ENCODE data around the gene ANP32A. TPM values are rescaled to one million over a fixed set of nuclear protein-coding genes. Genes with fewer than 3 reads are reported as not detected.
A peak's percentile ranks its signal among the peaks of the same experiment; 100 is the strongest.

The ANP32A gene
- polyA plus RNA-seq, 10 donors = 155 to 212 (median 171) TPM

DNA sequence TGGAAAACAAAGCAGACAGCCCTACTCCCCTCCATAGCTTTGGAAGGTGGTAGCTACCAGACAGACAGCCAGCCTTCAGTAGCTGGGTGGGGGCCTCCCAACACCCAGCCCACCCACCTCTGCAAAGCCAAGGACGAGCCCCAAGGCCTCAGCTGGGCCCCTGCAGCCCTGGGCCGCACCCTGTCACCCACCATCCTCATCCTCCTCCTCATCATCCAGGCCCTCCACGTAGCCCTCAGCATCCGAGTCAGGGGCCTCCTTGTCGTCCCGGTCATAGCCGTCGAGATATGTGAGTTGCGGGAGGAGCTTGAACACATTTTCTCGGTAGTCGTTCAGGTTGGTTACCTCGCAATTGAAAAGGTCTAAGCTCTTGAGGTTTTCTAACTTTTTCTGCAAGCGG, 36.5 kb downstream of the ANP32A start:
- no peak for DNase-seq

DNA sequence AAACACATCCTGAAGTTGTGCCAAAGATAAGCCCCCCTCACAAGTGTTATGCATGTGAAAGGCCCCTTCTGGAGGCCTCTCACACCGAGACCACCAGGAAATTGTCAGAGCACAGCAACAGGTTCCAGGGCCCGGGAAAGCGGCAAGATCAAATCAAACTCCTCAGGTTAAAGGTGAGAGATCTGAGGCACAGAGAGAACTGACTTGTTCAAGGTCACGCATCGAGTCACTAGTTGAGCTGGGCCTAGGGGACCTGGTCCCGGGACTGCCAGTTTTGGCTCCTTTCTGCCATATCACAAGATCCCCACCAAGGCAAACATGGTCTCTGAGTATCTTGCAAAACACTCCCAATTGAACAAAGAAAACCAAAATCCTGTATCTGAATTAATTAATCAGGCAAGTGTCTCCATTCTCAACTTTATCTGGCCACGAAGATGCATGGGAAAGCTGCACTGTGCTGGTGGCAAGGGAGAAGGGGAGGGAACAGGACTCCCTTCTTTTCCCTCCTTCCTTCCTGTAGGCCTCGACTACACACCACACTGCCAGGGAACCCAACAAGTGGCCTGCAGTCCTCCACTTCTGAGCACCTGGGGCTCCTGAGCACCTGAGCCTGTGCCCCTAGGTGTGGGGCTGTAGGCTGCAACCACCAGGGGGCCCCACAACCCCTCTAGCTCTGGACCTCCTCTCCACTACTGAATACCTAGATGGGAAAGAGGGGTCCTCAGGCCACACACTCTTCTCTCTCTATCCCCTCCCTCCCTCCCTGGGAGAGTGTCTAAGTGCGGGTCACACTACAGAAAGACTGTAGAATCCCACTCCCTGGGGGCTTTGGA, 37.3 kb downstream of the ANP32A start:
- no peak for DNase-seq

DNA sequence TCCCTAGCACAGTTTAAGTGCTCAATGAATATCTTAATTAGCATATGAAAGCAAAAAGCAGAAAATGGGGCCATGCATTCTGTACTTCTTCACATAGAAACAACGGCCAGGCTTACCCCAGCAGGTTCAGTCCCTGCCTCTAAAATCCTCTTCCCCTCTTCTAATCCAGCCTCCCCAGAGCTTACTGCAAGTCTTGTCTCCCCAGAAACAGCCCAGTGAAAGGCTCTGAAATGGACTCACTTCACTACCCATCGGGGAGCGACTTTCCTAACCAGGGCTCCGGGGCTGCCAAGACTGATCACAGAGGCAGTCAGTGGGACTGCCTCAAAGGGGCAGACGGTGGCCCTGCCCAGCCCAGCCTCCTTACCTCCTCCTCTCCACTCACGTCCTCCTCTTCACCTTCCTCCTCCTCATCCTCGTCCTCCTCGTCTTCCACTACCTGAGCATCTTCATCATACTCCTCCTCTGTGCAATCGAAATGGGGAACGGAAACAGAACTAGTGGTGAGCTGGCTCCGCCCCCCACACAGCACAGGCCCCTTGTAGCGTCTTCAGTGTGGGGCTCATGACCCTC, 38.0 kb downstream of the ANP32A start:
- DNase-seq = no peak

DNA sequence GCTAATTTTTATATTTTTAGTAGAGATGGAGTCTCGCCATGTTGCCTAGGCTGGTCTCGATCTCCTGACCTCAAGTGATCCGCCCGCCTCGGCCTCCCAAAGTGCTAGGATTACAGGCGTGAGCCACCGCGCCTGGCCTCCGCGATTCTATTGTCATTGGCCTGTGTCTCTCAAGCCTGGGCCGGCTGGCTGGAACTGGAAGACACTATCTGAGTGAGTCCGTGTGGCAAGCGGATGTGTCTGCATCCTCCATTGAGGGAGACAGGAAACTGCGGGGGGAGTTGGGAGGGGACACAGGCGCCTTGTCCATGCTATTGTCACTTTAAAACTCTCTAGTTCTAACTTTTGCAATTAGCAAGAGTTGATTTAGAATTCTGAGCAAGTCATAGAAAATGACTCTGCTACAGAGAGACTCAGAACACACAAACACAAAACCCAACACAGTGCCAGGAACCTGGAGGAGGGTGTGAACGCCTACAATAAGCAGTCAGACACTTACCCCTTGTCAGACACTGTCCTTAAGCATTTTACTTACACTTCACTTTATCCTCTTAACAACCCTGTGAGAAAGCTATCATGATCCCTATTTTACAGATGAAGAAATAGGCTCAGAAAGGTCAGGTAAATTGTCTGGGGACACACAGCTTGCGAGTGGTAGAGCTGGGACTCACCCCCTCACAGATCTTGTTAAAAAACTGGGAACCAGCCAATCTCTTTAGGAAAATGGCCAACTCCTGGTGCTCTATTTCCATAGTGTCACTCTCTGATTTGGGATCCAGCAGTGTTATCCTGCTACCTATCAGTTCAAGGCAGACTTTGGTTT, 38.7 kb downstream of the ANP32A start:
- DNase-seq = peak in 1 of 3 donors; percentile 61

DNA sequence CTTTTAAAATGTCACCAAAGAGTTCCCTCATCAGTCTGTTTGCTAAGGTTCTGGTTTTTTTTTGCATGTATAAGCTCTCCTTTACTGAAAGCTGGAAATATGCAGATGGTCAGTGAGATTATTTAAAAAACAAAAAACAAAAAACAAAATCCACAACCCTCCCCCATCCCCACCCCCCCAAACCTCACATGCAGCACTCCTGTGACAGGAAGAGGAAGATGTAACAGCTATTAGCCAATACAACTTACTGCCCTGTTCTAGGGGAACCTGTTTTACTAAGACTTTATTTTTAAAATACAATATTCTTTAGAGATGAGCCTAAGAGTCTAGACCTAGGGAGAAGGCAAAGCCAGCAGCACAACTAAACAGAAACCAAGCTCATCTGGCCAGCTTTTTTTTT, 39.5 kb downstream of the ANP32A start:
- DNase-seq = no peak

DNA sequence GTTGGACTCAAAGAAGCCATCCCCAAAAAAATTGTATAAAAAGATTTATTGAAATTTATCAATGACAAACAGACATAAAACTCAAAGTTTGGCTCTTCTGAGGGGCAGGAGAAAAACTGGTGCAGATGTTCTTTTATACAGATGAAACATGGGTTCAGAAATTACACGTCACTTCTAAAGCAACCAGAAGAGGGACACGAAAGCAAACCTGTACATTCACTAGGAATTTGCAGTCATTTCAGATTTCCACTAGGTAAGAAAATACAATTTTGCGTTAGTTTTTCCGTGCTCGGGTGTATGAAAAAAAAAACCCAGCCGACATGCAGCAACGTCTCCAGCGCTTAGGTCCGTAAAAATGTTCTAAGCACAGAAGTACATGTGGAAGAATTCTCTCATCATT, 41.8 kb downstream of the ANP32A start:
- no peak for DNase-seq

DNA sequence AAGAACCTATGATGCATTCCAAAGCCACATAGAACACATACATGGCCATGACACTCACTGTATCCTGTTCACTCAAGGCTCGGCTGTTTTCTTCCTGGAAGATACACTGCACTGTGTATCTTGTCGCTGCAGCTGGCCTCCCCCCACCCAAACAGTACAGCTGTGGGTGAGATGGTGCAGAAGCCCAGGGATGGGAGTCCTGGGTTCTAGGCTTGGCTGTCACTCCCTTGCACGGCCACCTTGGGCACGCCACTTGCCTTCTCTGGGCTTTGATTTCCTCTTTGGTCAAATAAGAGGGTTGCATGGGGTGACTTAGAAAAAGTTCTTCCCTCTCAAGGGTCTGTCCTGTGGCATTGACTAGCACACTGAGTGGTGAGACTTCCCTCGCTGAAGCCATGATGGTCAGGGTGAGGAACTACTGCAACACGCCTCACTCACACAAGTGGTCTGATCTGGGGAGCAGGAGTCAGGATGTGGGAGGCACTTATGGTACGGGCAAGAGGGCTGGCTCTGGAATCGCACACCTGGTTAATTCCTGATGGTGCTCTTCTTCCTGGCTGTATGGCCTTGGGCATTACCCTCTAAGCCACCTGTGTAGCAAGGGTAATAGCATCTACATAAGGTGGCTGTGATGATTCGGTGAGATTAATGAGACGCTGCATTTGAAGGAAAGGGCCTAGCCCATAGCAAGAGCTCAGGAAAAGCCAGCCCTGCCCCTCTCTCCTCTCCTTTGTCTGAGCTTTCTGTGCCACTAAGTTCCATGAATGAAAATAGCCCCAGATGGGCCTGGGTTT, 44.0 kb downstream of the ANP32A start:
- no peak for DNase-seq

DNA sequence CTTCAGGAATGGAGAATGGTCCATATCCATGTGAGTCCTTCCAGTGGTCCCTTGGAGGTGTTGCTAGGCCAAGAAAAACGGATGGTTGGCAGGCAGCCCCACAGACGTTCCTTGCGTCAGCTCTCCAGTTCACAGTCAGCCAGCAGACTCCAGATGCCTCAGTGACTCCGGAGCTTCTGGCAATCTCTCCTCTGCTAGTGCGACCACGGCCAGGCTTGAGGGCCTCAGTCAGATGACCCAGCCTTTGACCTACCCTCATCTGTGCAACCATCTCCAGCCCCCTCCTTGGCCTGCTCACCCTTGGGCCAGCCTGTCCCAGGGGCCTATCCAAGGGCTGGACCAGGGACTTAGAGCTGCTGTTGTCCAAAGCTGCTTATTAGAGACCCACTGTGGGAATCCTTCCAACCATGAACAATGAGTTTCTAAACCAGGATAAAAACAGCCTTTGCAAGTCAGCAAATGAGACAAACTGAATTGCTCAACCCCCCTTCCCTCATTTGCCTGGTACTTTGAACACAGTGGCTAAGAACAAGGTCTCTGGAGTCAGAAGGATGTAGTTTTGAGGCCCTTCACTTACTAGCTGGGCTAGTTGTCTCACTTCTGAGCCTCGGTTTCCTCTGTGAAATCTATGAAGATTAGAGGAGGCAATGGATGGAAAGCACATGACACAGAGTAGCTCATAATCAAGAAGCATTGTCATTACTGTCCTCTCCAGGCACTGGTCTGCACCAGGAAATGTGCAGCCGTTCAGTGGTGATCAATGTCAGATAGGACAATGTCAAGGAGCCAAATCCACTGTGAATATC, 44.8 kb downstream of the ANP32A start:
- DNase-seq = peak; percentile 72 to 95 (median 89)

DNA sequence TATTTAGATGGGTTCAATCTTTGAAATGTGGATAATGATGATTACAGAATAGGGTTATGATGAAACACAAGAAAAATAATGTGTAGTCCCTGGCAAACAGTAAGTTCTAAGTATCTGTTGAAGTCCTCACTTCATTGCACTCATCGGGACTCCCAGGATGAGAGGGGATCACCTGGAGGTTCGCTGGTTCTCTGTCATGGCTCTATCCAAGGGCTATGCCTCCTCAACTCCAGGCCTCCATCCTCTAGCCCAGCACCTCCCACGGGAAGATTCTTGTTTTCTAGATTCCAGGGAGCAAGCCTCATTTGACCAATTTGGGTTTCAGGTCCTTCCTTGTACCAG, 45.5 kb downstream of the ANP32A start:
- no peak for DNase-seq

DNA sequence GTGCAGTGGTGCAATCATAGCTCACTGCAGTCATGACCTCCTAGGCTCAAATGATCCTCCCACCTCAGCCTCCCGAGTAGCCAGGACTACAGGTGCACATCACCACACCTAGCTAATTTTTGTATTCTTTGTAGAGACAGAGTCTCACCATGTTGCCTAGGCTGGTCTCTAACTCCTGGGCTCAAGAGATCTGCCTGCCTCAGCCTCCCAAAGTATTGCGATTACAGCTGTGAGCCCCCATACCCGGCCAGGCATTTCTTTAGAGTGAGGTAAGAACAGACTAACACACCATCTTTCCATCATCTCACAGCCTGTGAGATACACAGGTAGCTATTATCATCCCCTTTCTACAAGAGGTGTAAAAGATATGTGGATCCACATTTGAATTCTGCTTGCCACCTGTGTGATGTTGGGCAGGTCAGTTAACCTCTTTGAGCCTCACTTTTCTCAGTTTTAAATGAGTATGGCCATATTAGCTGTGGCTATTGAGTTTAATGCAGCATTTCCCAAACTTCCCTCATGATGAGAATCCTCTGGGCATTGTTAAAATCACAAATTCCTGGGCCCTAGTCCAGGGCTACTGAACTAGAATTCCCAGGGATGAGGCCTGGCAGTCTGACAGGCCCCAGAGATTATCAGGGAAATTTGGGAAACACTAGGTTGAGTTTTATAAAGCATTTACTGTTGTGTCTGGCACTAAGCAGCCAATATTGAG, 46.0 kb downstream of the ANP32A start:
- DNase-seq = peak in 1 of 3 donors; percentile 55

DNA sequence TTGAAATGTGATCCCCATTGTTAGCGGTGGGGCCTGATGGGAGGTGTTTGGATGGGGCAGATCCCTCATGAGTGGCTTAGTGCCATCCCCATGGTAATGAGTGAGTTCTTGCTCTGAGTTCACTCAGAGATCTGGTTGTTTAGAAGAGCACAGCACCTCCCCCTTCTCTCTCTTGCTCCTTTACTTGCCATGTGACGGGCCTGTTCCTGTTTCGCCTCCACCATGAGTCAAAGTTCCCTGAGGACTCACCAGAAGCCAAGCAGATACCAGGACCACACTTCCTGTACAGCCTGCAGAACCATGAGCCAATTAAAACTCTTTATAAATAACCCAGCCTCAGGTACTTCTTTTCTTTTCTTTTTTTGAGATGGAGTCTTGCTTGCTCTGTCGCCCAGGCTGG, 46.6 kb downstream of the ANP32A start:
- DNase-seq = no peak

DNA sequence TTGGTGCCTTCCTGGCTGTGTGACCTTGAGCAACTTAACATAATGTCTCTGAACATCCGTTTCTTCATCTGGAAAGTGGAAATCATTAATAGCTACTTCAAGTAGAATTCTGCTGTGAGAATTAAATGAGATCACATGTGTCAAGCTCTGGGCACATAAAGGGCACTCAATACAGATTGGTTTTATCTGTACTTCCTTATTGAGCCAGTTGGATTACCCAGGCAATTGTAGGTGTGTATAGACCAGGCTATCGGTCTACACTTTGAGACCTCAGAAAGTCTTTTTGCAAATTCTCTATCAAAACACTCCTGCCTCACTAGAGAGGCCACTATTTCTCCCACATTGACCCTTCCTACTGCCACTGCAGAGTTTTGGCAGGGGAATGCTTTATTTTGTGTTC, 47.7 kb downstream of the ANP32A start:
- DNase-seq = no peak

DNA sequence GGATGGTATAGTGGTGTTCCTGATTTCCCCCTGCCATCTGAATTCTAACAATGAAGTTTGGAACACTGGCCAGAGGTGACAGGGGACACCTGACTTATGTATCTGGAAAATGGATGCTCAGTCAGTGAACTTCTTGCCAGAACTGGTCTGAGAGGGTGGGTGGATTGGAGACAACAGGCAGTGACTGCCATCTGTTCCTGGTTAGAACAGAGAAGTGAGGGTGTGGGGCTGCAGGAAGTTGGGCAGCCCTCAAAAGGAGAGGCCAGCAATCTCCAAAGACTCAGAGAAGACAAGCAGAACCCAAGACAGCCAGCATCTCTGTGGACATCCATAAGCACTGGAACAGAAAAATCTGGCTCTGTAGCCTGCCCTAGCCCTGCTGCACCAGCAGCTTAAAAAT, 50.5 kb downstream of the ANP32A start:
- no peak for DNase-seq

DNA sequence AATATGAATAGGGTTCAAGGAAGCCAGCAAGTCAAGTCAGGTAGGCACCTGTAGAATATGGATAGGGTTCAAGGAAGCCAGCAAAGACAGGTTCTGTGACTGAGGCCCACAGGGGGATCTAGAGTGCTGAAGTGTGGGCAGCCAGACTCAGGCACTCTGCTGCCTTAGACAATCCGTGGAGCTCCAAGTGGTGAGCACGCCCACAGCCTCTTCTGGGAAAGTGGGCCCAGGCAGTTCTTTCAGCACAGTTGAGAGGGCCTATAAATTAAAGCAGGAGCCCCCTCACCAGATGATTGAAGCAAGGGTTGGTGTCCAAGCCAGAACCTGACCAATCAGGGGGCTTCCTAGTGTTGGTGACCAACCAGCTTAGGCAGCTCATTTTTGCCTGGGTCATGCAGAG, 51.0 kb downstream of the ANP32A start:
- DNase-seq = no peak

DNA sequence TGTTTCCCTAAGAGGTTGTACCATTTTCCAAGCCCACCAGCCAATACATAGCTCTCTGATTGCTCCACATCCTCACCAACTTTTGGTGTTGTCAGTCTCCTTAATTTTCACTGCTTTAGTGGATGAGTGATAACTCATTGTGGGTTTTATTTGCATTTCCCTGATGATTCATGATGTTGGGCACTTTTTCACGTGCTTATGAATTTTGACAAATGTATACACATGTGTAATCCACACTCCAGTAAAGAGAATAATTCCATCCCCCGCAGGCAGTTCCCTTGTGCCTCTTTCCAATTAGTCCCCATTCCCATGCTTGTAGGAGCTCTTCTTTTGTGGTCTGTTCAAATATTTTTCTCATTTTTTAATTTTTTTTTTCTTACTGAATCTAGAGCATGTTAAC, 52.4 kb downstream of the ANP32A start:
- no peak for DNase-seq

DNA sequence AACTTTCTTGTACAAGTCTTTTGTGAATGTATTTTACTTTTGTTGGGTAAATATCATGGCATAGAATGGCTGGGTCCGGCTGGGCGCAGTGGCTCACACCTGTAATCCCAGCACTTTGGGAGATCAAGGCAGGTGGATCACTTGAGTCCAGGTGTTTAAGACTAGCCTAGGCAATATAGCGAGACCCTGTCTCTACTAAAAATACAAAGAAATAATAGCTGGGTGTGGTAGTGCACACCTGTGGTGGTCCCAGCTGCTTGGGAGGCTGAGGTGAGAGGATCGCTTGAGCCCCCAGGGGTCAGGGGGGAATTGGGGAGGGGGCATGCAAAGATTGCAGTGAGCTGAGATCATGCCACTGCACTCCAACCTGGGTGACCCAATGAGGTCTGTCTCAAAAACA, 52.9 kb downstream of the ANP32A start:
- DNase-seq = no peak

DNA sequence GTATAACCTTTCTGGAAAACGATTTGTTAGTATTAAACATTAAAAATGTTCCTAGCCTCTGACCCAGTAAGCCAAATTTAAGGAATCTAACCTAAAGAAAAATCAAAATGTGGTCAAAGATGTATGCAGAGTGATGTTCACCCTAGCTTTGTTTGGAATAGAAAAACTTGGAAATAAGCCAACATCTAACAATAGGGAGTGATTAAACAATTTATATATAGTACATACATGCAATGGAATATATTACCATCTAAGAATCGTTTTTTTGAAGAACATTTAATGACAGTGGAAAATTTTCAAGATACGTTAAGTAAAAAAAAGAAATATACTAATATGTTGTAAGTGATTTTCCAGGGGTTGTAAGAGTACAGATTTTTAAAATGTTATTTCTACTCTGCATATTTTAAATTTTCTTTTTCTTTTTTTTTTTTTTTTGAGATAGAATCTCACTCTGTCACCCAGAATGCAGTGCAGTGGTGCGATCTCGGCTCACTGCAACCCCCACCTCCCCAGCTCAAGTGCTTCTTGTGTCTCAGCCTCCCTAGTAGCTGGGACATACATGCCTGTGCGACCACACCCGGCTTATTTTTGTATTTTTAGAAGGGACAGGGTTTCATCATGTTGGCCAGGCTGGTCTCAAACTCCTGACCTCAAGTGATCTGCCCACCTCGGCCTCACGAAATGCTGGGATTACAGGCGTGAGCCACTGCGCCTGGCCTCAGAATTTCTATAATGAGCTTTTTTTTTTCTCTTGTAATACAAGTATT, 54.9 kb downstream of the ANP32A start:
- DNase-seq = peak in 1 of 3 donors; percentile 52

DNA sequence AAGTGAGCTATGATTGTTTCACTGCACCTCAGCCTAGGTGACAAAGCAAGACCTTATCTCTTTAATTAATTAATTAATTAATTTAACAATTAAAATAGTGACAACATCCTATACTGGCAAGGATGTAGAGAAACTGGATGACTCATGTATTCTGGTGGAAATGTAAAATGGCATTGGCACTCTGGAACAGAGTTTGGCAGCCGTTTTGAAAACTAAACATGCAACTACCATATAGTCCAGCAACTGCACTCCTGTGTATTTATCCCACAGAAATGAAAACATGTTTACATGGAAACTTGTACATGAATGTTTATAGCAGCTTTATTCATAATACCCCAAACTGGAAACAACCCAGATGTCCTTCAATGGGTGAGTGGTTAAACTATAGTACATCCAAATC, 56.6 kb downstream of the ANP32A start:
- DNase-seq = no peak

DNA sequence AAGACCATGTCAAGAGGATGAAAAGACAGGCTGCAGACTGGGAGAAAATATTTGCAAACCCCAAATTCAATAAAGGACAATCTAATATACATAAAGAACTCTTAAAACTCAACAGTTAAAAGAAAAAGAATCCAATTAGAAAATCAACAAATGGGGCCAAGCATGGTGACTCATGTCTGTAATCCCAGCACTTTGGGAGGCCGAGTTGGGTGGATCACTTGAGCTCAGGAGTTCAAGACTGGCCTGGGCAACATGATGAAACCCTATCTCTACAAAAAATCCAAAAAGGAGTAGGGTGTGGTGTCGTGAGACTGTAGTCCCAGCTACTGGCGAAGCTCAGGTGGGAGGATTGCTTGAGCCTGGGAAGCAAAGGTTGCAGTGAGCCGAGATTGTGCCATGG, 57.6 kb downstream of the ANP32A start:
- DNase-seq = no peak

Measured in muscle of back (tissue), 11 donors.